H9 (cell line): ENCODE results near the gene RAB3C. TPM values are rescaled to one million over a fixed set of nuclear protein-coding genes. Genes with fewer than 3 reads are reported as not detected.

ENCODE experiments used
- DNase-seq: peaks from one replicate; pipeline ENCODE4 v3.0.0-alpha.2; 2017
- H2AFZ ChIP-seq: one replicate; pipeline ENCODE4 v1.6.1; 2013; ENCODE audit warnings: mild to moderate bottlenecking, low read length, control low read depth, moderate library complexity
- H2AK5ac ChIP-seq: 2 replicates; pipeline ENCODE4 v1.6.1; 2013; ENCODE audit warnings: low read length, control low read depth, mixed read lengths; ENCODE audit not compliant: insufficient read length
- H2BK120ac ChIP-seq: one replicate; pipeline ENCODE4 v1.6.1; 2013; ENCODE audit warnings: low read depth, mild to moderate bottlenecking, low read length, control low read depth, inconsistent platforms; ENCODE audit not compliant: poor library complexity, severe bottlenecking
- H2BK12ac ChIP-seq: 2 replicates; pipeline ENCODE4 v1.6.1; 2013; ENCODE audit warnings: low read length, control low read depth, mixed read lengths, low read depth; ENCODE audit not compliant: insufficient read length
- H2BK15ac ChIP-seq: 2 replicates; pipeline ENCODE4 v1.6.1; 2013; ENCODE audit warnings: low read depth, low read length, control low read depth
- H2BK20ac ChIP-seq: one replicate; pipeline ENCODE4 v1.6.1; 2013; ENCODE audit warnings: low read depth, mild to moderate bottlenecking, low read length, control low read depth, inconsistent platforms; ENCODE audit not compliant: poor library complexity, severe bottlenecking
- H2BK5ac ChIP-seq: 2 replicates; pipeline ENCODE4 v1.6.1; 2013; ENCODE audit warnings: low read length, control low read depth, mixed read lengths; ENCODE audit not compliant: insufficient read length
- H3K14ac ChIP-seq: 2 replicates; pipeline ENCODE4 v1.6.1; 2013; ENCODE audit warnings: low read length, control low read depth; ENCODE audit not compliant: insufficient read depth
- H3K18ac ChIP-seq: 2 replicates; pipeline ENCODE4 v1.6.1; 2013; ENCODE audit warnings: low read depth, mild to moderate bottlenecking, mixed read lengths, low read length, control low read depth; ENCODE audit not compliant: insufficient read length
- H3K23ac ChIP-seq: 2 replicates; pipeline ENCODE4 v1.6.1; 2013; ENCODE audit warnings: low read length, control low read depth, mixed read lengths, low read depth; ENCODE audit not compliant: insufficient read length
- H3K23me2 ChIP-seq: 2 replicates; pipeline ENCODE4 v1.6.1; 2013; ENCODE audit warnings: low read depth, mild to moderate bottlenecking, mixed read lengths, low read length, control low read depth; ENCODE audit not compliant: insufficient read length, poor library complexity, severe bottlenecking
- H3K27ac ChIP-seq: 2 replicates; pipeline ENCODE4 v1.5.1; 2013; ENCODE audit warnings: low read length, control low read depth, mixed read lengths, low read depth; ENCODE audit not compliant: insufficient read length
- H3K27me3 ChIP-seq: 2 replicates; pipeline ENCODE4 v1.6.1; 2013; ENCODE audit warnings: low read length, control low read depth, inconsistent platforms; ENCODE audit not compliant: insufficient read depth
- H3K4ac ChIP-seq: 2 replicates; pipeline ENCODE4 v1.6.1; 2013; ENCODE audit warnings: low read depth, mild to moderate bottlenecking, control low read depth, inconsistent platforms, low read length, moderate library complexity
- H3K4me1 ChIP-seq: 2 replicates; pipeline ENCODE4 v1.6.1; 2013; ENCODE audit warnings: low read length, control low read depth, inconsistent platforms; ENCODE audit not compliant: insufficient read depth
- H3K4me2 ChIP-seq: 2 replicates; pipeline ENCODE4 v1.6.1; 2013; ENCODE audit warnings: low read length, control low read depth, mixed read lengths; ENCODE audit not compliant: insufficient read length, insufficient read depth
- H3K56ac ChIP-seq: 2 replicates; pipeline ENCODE4 v1.6.1; 2013; ENCODE audit warnings: low read depth, mild to moderate bottlenecking, mixed read lengths, low read length, control low read depth; ENCODE audit not compliant: insufficient read length
- H3K79me1 ChIP-seq: 2 replicates; pipeline ENCODE4 v1.6.1; 2013; ENCODE audit warnings: low read depth, mild to moderate bottlenecking, moderate library complexity, low read length, control low read depth, inconsistent platforms; ENCODE audit not compliant: insufficient read depth, poor library complexity, severe bottlenecking
- H3K79me2 ChIP-seq: 2 replicates; pipeline ENCODE4 v1.6.1; 2013; ENCODE audit warnings: low read length, control low read depth, inconsistent platforms; ENCODE audit not compliant: insufficient read depth
- H3K9ac ChIP-seq: 2 replicates; pipeline ENCODE4 v1.6.1; 2013; ENCODE audit warnings: low read length, control low read depth, mixed read lengths; ENCODE audit not compliant: insufficient read length; ENCODE audit errors: extremely low read depth
- H3K9me3 ChIP-seq: one replicate; pipeline ENCODE4 v1.6.1; 2013; ENCODE audit warnings: low read depth, low read length, inconsistent platforms; ENCODE audit not compliant: control insufficient read depth
- H3T11ph ChIP-seq: one replicate; pipeline ENCODE4 v1.6.1; 2013; ENCODE audit warnings: mild to moderate bottlenecking, low read length, control low read depth, inconsistent platforms
- H4K20me1 ChIP-seq: one replicate; pipeline ENCODE4 v1.6.1; 2013; ENCODE audit not compliant: control insufficient read depth, insufficient read length, insufficient read depth
- H4K5ac ChIP-seq: 2 replicates; pipeline ENCODE4 v1.6.1; 2013; ENCODE audit warnings: low read depth, mild to moderate bottlenecking, mixed read lengths, low read length, control low read depth; ENCODE audit not compliant: insufficient read length
- H4K8ac ChIP-seq: replicated peaks from 2 replicates; pipeline ENCODE4 v1.6.1; 2013; ENCODE audit warnings: low read length, control low read depth, mixed read lengths, low read depth; ENCODE audit not compliant: insufficient read length
- H4K91ac ChIP-seq: 2 replicates; pipeline ENCODE4 v1.6.1; 2013; ENCODE audit warnings: low read depth, mild to moderate bottlenecking, moderate library complexity, mixed read lengths, low read length, control low read depth; ENCODE audit not compliant: insufficient read length
- H3K27ac Mint-ChIP-seq, 3 experiments: 2 replicates in 2 of 3; 3 replicates in 1 of 3; pipeline ENCODE4 v1.8.0; 2020 to 2021; ENCODE audit warnings: mixed read lengths in 3 of 3, mild to moderate bottlenecking in 1 of 3, moderate library complexity in 1 of 3
- H3K27me3 Mint-ChIP-seq: 2 replicates; pipeline ENCODE4 v1.8.0; 2021; ENCODE audit warnings: low read depth, mild to moderate bottlenecking, moderate library complexity, mixed read lengths
- H3K36me3 Mint-ChIP-seq, 3 experiments: 2 replicates in 2 of 3; 3 replicates in 1 of 3; pipeline ENCODE4 v1.8.0; 2020 to 2021; ENCODE audit warnings: low read depth in 3 of 3, mixed read lengths in 3 of 3; ENCODE audit not compliant: insufficient read depth in 1 of 3
- H3K4me1 Mint-ChIP-seq, 2 experiments: 2 replicates each; pipeline ENCODE4 v1.8.0; 2020; ENCODE audit warnings: mixed read lengths in 2 of 2
- H3K4me3 Mint-ChIP-seq, 2 experiments: 2 replicates in 1 of 2; 3 replicates in 1 of 2; pipeline ENCODE4 v1.8.0; 2020 to 2021; ENCODE audit warnings: mild to moderate bottlenecking in 2 of 2, mixed read lengths in 2 of 2, moderate library complexity in 1 of 2
- H3K9me3 Mint-ChIP-seq, 2 experiments: 2 replicates in 1 of 2; 3 replicates in 1 of 2; pipeline ENCODE4 v1.8.0; 2020; ENCODE audit warnings: mild to moderate bottlenecking in 2 of 2, mixed read lengths in 2 of 2, moderate library complexity in 1 of 2
- WGBS: extraction: QIAGEN DNeasy Blood & Tissue Kit; methylation state at CpG from one replicate; pipeline ENCODE4 v1.1.7; 2013; ENCODE audit warnings: missing lambda C conversion rate, low lambda C conversion rate, mixed read lengths; ENCODE audit not compliant: insufficient read length; ENCODE audit errors: extremely low coverage; 5-methylcytosine and 5-hydroxymethylcytosine counted together
- total RNA-seq: library from RNA; stranded (reverse); gene quantifications from 2 replicates; pipeline ENCODE4 v1.2.1, GENCODE V29; 2021
- TF ChIP-seq, protein P1 (sequence below): fragments of 200-600 bp; sonication (generic); conservative IDR thresholded peaks from 3 replicates; pipeline ENCODE4 v1.8.0; 2021; ENCODE audit warnings: antibody characterized with exemption, mild to moderate bottlenecking

The RAB3C gene
- total RNA-seq, 1 experiment from 2014 or later = 16.3 TPM

GRCh38 chr5:58825441-58825840 is 242.6 kb downstream of the RAB3C start:
- Histone ChIP-seq H3K9ac (no peak overlapping the region), H3K14ac (no peak overlapping the region), H3K4me2 (no peak overlapping the region), H3T11ph (no peak overlapping the region), H2AK5ac (no peak overlapping the region), H4K8ac (no peak overlapping the region), H3K23ac (no peak overlapping the region), H3K4me1 (no peaks in the 10 kb centered on the region), H2AFZ (no peak overlapping the region), H3K79me1 (no peaks in the 10 kb centered on the region), H3K56ac (no peak overlapping the region), H3K18ac (no peak overlapping the region), H2BK20ac (no peak overlapping the region), H3K27ac (no peak overlapping the region), H3K9me3 (no peaks in the 10 kb centered on the region), H2BK5ac (no peak overlapping the region), H3K27me3 (no peaks in the 10 kb centered on the region), H4K20me1 (no peaks in the 10 kb centered on the region), H2BK12ac (no peak overlapping the region), H3K4ac (no peak overlapping the region), H2BK15ac (no peak overlapping the region), H3K79me2 (no peaks in the 10 kb centered on the region), H4K5ac (no peak overlapping the region), H4K91ac (no peak overlapping the region), H2BK120ac (no peak overlapping the region), H3K23me2 (no peaks in the 10 kb centered on the region)
- no peak overlapping the region for H3K27ac Mint-ChIP-seq
- no peaks in the 10 kb centered on the region; the same call in 1 of the 2 replicates for H3K27me3 Mint-ChIP-seq
- no peaks in the 10 kb centered on the region for H3K36me3 Mint-ChIP-seq
- no peaks in the 10 kb centered on the region for H3K9me3 Mint-ChIP-seq
- TF ChIP-seq, protein P1, sequence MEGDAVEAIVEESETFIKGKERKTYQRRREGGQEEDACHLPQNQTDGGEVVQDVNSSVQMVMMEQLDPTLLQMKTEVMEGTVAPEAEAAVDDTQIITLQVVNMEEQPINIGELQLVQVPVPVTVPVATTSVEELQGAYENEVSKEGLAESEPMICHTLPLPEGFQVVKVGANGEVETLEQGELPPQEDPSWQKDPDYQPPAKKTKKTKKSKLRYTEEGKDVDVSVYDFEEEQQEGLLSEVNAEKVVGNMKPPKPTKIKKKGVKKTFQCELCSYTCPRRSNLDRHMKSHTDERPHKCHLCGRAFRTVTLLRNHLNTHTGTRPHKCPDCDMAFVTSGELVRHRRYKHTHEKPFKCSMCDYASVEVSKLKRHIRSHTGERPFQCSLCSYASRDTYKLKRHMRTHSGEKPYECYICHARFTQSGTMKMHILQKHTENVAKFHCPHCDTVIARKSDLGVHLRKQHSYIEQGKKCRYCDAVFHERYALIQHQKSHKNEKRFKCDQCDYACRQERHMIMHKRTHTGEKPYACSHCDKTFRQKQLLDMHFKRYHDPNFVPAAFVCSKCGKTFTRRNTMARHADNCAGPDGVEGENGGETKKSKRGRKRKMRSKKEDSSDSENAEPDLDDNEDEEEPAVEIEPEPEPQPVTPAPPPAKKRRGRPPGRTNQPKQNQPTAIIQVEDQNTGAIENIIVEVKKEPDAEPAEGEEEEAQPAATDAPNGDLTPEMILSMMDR = no peak
- no peak for DNase-seq
- H3K4me1 Mint-ChIP-seq = no peaks in the 10 kb centered on the region
- WGBS = no CpG with 5 or more reads among the region's 2 CpGs
- no peak overlapping the region for H3K4me3 Mint-ChIP-seq
